GM12864 (cell line): Measurements from ENCODE around the gene GABRD.

Experiments
- DNase-seq: peaks from one replicate; pipeline ENCODE4 v3.0.0-alpha.2; 2011; ENCODE audit warnings: low read depth
- H3K4me3 ChIP-seq: 2 replicates; pipeline ENCODE4 v1.5.1; 2011; ENCODE audit warnings: mild to moderate bottlenecking, low read depth, low read length, control low read depth
- CTCF ChIP-seq: IDR thresholded peaks from 2 replicates; pipeline ENCODE4 v1.5.1; 2011; ENCODE audit warnings: low read depth, mild to moderate bottlenecking, moderate library complexity, low read length, control low read depth, inconsistent platforms; ENCODE audit errors: missing control alignments

GABRD gene

GRCh38 chr1:2055911-2056575, 36.9 kb downstream of the GABRD start:
- no peak for TF ChIP-seq CTCF
- H3K4me3 ChIP-seq: no peak overlapping the region
- DNase-seq: no peak

GRCh38 chr1:2056955-2057590, 37.9 kb downstream of the GABRD start:
- no peak for TF ChIP-seq CTCF
- DNase-seq: no peak

GRCh38 chr1:2059290-2059953, 40.3 kb downstream of the GABRD start:
- DNase-seq: no peak
- H3K4me3 ChIP-seq: no peak overlapping the region
- TF ChIP-seq CTCF: no peak

More at GRCh38 chr1:2056955-2057590, 37.9 kb downstream of the GABRD start:
- H3K4me3 ChIP-seq: no peak overlapping the region

GRCh38 chr1:2060072-2060471, 40.9 kb downstream of the GABRD start:
- no peak for DNase-seq
- no peak overlapping the region for H3K4me3 ChIP-seq
- no peak for TF ChIP-seq CTCF

- TF ChIP-seq CTCF: no peak
- no peak overlapping the region for H3K4me3 ChIP-seq
Observed at GRCh38 chr1:2060535-2060934, 41.4 kb downstream of the GABRD start.

GRCh38 chr1:2061065-2061778, 42.1 kb downstream of the GABRD start:
- H3K4me3 ChIP-seq: no peak overlapping the region
- TF ChIP-seq CTCF: no peak
- no peak for DNase-seq

More at GRCh38 chr1:2060535-2060934, 41.4 kb downstream of the GABRD start:
- DNase-seq: no peak
